HEK293 (cell line): ENCODE results near the gene KCNE1.

Experiments used
- CTCF ChIA-PET: fragments of 350-600 bp; formaldehyde crosslinking; extraction: SDS; loops from one replicate; lab custom pipeline; 2021; ENCODE audit warnings: antibody characterized with exemption; lab: Yijun Ruan, JAX
- POLR2A ChIA-PET: fragments of 300-600 bp; formaldehyde crosslinking; extraction: SDS; loops from one replicate; lab custom pipeline; 2020; ENCODE audit warnings: antibody characterized with exemption, inconsistent platforms; lab: Yijun Ruan, JAX
- H3K27ac ChIP-seq: fragments of 200-500 bp; sonication (Bioruptor generic); 2 replicates; pipeline ENCODE4 v1.5.1; 2014; ENCODE audit warnings: low read depth, low read length, control low read depth, inconsistent platforms; ENCODE audit errors: extremely low read depth
- H3K36me3 ChIP-seq, 2 experiments: fragments of 200-500 bp in 1 of 2; sonication (Bioruptor generic) in 1 of 2; 1 replicate in 1 of 2; 2 replicates in 1 of 2; pipeline ENCODE4 v1.5.1; 2014 to 2017; ENCODE audit warnings: inconsistent platforms in 2 of 2, low read length in 2 of 2; ENCODE audit not compliant: control insufficient read depth in 2 of 2, insufficient read depth in 1 of 2
- H3K4me1 ChIP-seq: fragments of 200-500 bp; sonication (Bioruptor generic); 2 replicates; pipeline ENCODE4 v1.5.1; 2014; ENCODE audit warnings: mild to moderate bottlenecking, low read length, inconsistent platforms; ENCODE audit not compliant: control insufficient read depth, insufficient read depth
- H3K4me3 ChIP-seq: 2 replicates; pipeline ENCODE4 v1.5.1; 2011; ENCODE audit warnings: low read depth, mild to moderate bottlenecking, control low read depth, low read length, moderate library complexity
- H3K9me3 ChIP-seq: fragments of 200-500 bp; sonication (Bioruptor generic); 2 replicates; pipeline ENCODE4 v1.5.1; 2014; ENCODE audit warnings: low read depth, low read length, inconsistent platforms; ENCODE audit not compliant: control insufficient read depth, insufficient read depth
- HOXC10 ChIP-seq: sonication (generic); formaldehyde crosslinking; IDR thresholded peaks from 2 replicates; pipeline ENCODE4 v1.8.1; 2023; ENCODE audit warnings: mild to moderate bottlenecking, missing genetic modification reagents
- MYNN ChIP-seq: fragments of 450-650 bp; formaldehyde crosslinking; IDR thresholded peaks from 2 replicates; pipeline ENCODE4 v1.5.1; 2016; ENCODE audit warnings: missing biosample characterization, missing genetic modification characterization, borderline replicate concordance
- SETDB1 ChIP-seq: IDR thresholded peaks from one replicate; pipeline ENCODE4 v1.6.1; 2017; ENCODE audit warnings: mild to moderate bottlenecking, low read length, moderate library complexity, mixed read lengths; ENCODE audit not compliant: insufficient read length
- ZBTB17 ChIP-seq: fragments of 450-650 bp; formaldehyde crosslinking; IDR thresholded peaks from 2 replicates; pipeline ENCODE4 v1.5.1; 2016; ENCODE audit warnings: missing biosample characterization, missing genetic modification characterization
- ZBTB20 ChIP-seq: fragments of 450-650 bp; formaldehyde crosslinking; IDR thresholded peaks from 2 replicates; pipeline ENCODE4 v1.5.1; 2016; ENCODE audit warnings: missing biosample characterization, missing genetic modification characterization
- ZFP69B ChIP-seq: fragments of 450-650 bp; formaldehyde crosslinking; IDR thresholded peaks from 2 replicates; pipeline ENCODE4 v1.5.1; 2016; ENCODE audit warnings: missing biosample characterization, missing genetic modification characterization
- ZNF146 ChIP-seq: fragments of 450-650 bp; formaldehyde crosslinking; IDR thresholded peaks from 2 replicates; pipeline ENCODE4 v1.5.1; 2016; ENCODE audit warnings: missing biosample characterization, missing genetic modification characterization
- ZNF184 ChIP-seq: fragments of 450-650 bp; IDR thresholded peaks from 2 replicates; pipeline ENCODE4 v1.5.1; 2018; ENCODE audit warnings: missing biosample characterization, mild to moderate bottlenecking, missing genetic modification characterization
- ZNF394 ChIP-seq: fragments of 450-650 bp; formaldehyde crosslinking; IDR thresholded peaks from 2 replicates; pipeline ENCODE4 v1.5.1; 2016; ENCODE audit warnings: missing biosample characterization, missing genetic modification characterization, mild to moderate bottlenecking, moderate library complexity, borderline replicate concordance
- ZNF416 ChIP-seq: fragments of 450-650 bp; formaldehyde crosslinking; IDR thresholded peaks from 2 replicates; pipeline ENCODE4 v1.5.1; 2016; ENCODE audit warnings: missing biosample characterization, missing genetic modification characterization
- ZNF529 ChIP-seq: fragments of 450-650 bp; formaldehyde crosslinking; IDR thresholded peaks from 2 replicates; pipeline ENCODE4 v1.5.1; 2017; ENCODE audit warnings: missing genetic modification characterization, missing biosample characterization; ENCODE audit not compliant: insufficient replicate concordance
- ZNF560 ChIP-seq: fragments of 450-650 bp; formaldehyde crosslinking; IDR thresholded peaks from 2 replicates; pipeline ENCODE4 v1.5.1; 2017; ENCODE audit warnings: missing biosample characterization, missing genetic modification characterization, borderline replicate concordance
- ZNF670 ChIP-seq: fragments of 450-650 bp; formaldehyde crosslinking; IDR thresholded peaks from 2 replicates; pipeline ENCODE4 v1.5.1; 2016; ENCODE audit warnings: missing biosample characterization, missing genetic modification characterization, low read depth
- ZNF677 ChIP-seq: fragments of 450-650 bp; IDR thresholded peaks from 2 replicates; pipeline ENCODE4 v1.5.0; 2018; ENCODE audit warnings: missing biosample characterization, mild to moderate bottlenecking, missing genetic modification characterization, moderate library complexity
- TF ChIP-seq, protein P1 (sequence below): fragments of 450-650 bp; formaldehyde crosslinking; IDR thresholded peaks from 2 replicates; pipeline ENCODE4 v1.5.1; 2016; ENCODE audit warnings: missing biosample characterization, missing genetic modification characterization
- TF ChIP-seq, protein P2 (sequence below): fragments of 450-650 bp; formaldehyde crosslinking; IDR thresholded peaks from 2 replicates; pipeline ENCODE4 v1.5.1; 2016; ENCODE audit warnings: missing biosample characterization, missing genetic modification characterization
- TF ChIP-seq, protein P3 (sequence below): fragments of 450-650 bp; formaldehyde crosslinking; IDR thresholded peaks from 2 replicates; pipeline ENCODE4 v1.5.1; 2016; ENCODE audit warnings: missing biosample characterization, missing genetic modification characterization
- TF ChIP-seq, protein P4 (sequence below): fragments of 450-650 bp; formaldehyde crosslinking; optimal IDR thresholded peaks from 2 replicates; pipeline ENCODE3; 2016; ENCODE audit warnings: missing biosample characterization, mild to moderate bottlenecking, missing genetic modification characterization
- TF ChIP-seq, protein P5 (sequence below): fragments of 450-650 bp; formaldehyde crosslinking; IDR thresholded peaks from 2 replicates; pipeline ENCODE4 v1.5.1; 2016; ENCODE audit warnings: missing biosample characterization, missing genetic modification characterization
- TF ChIP-seq, protein P6 (sequence below): fragments of 450-650 bp; formaldehyde crosslinking; IDR thresholded peaks from 2 replicates; pipeline ENCODE4 v1.5.1; 2017; ENCODE audit warnings: missing biosample characterization, mild to moderate bottlenecking, missing genetic modification characterization, moderate library complexity
- TF ChIP-seq, protein P7 (sequence below): fragments of 450-650 bp; formaldehyde crosslinking; IDR thresholded peaks from 2 replicates; pipeline ENCODE4 v1.5.1; 2017; ENCODE audit warnings: missing biosample characterization, missing genetic modification characterization

Gene KCNE1

DNA sequence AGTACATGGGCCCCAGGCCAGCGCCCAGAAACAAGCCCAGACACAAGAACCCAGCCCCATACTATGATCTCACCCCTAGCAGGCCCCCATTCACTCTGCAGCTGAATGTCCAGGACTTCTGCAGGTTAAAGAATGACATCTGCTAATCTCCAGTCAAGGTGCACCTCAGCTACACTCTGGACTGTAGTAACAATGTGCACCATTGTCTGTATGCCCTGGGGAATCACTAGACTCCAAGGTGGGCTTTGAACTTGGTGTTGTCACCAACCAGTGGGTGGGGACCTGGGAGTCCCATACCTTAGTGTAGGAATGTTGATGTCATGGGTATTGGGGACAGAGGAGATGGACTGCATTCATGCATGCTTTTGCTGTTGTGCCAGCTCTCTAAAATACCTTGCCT lies 10.3 kb downstream of the KCNE1 start (continued):
- TF ChIP-seq, protein P1, sequence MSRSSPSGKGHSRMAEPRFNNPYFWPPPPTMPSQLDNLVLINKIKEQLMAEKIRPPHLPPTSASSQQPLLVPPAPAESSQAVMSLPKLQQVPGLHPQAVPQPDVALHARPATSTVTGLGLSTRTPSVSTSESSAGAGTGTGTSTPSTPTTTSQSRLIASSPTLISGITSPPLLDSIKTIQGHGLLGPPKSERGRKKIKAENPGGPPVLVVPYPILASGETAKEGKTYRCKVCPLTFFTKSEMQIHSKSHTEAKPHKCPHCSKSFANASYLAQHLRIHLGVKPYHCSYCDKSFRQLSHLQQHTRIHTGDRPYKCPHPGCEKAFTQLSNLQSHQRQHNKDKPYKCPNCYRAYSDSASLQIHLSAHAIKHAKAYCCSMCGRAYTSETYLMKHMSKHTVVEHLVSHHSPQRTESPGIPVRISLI (tag by site-specific recombination): no peak
- TF ChIP-seq ZNF677 (tag by site-specific recombination): no peak
- no peak for TF ChIP-seq ZNF529 (tag by site-specific recombination)
- no peak for TF ChIP-seq ZNF670 (tag by site-specific recombination)
- no peak for TF ChIP-seq ZFP69B (tag by site-specific recombination)
- TF ChIP-seq, protein P2, sequence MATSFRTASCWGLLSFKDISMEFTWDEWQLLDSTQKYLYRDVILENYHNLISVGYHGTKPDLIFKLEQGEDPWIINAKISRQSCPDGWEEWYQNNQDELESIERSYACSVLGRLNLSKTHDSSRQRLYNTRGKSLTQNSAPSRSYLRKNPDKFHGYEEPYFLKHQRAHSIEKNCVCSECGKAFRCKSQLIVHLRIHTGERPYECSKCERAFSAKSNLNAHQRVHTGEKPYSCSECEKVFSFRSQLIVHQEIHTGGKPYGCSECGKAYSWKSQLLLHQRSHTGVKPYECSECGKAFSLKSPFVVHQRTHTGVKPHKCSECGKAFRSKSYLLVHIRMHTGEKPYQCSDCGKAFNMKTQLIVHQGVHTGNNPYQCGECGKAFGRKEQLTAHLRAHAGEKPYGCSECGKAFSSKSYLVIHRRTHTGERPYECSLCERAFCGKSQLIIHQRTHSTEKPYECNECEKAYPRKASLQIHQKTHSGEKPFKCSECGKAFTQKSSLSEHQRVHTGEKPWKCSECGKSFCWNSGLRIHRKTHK (tag by site-specific recombination): no peak
- TF ChIP-seq HOXC10 (CRISPR knock-in tag): no peak
- TF ChIP-seq, protein P3, sequence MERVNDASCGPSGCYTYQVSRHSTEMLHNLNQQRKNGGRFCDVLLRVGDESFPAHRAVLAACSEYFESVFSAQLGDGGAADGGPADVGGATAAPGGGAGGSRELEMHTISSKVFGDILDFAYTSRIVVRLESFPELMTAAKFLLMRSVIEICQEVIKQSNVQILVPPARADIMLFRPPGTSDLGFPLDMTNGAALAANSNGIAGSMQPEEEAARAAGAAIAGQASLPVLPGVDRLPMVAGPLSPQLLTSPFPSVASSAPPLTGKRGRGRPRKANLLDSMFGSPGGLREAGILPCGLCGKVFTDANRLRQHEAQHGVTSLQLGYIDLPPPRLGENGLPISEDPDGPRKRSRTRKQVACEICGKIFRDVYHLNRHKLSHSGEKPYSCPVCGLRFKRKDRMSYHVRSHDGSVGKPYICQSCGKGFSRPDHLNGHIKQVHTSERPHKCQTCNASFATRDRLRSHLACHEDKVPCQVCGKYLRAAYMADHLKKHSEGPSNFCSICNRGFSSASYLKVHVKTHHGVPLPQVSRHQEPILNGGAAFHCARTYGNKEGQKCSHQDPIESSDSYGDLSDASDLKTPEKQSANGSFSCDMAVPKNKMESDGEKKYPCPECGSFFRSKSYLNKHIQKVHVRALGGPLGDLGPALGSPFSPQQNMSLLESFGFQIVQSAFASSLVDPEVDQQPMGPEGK (tag by site-specific recombination): no peak
- no peak for TF ChIP-seq ZBTB17 (tag by site-specific recombination)

DNA sequence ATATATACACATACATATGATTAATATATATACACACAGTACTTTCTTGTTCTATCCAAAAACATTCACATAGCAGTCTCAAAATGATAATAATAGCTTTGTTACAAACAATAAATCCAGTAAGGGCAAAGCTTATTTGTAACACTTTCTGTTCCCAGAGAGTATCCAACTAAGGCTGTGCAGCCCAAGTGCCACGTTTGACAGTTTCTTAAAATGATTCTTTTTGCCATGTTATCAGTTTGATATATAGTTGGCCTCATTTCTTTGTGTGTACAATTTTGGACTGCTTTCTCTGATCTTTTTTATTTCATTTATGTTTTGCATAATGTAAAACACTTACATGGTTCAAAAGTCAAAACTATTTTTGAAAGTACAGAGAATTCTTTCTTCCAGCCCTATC lies 11.8 kb downstream of the KCNE1 start:
- ChIA-PET CTCF (interaction anchor here (0.6 to 4.3 kb wide), 3 partner anchors 9 to 103 kb away, joined by 5 to 26 read pairs (median 6); no protein-coding TSS in a partner anchor), POLR2A (no interaction called here)

DNA sequence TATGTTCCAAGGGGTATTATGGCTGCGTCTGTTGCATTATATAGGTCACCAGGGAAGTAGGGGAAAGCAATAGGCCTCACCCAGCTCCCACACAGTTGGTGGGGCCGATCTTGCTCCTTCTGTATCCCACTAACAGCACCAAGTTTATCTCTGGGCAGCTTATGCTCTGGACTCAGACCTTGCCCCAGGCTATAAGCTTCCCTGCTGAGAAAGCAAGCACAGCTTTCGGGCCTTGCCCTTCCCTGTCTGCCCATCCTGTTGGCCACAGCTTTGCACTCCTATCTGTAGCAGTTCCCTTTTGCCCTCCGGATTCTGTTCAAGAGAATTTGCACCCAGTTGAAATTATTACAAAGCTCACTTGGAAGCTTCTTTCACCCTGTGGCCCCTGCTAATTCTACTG lies 12.9 kb downstream of the KCNE1 start:
- TF ChIP-seq, protein P4, sequence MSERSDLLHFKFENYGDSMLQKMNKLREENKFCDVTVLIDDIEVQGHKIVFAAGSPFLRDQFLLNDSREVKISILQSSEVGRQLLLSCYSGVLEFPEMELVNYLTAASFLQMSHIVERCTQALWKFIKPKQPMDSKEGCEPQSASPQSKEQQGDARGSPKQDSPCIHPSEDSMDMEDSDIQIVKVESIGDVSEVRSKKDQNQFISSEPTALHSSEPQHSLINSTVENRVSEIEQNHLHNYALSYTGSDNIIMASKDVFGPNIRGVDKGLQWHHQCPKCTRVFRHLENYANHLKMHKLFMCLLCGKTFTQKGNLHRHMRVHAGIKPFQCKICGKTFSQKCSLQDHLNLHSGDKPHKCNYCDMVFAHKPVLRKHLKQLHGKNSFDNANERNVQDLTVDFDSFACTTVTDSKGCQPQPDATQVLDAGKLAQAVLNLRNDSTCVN (tag by site-specific recombination): no peak
- TF ChIP-seq, protein P5, sequence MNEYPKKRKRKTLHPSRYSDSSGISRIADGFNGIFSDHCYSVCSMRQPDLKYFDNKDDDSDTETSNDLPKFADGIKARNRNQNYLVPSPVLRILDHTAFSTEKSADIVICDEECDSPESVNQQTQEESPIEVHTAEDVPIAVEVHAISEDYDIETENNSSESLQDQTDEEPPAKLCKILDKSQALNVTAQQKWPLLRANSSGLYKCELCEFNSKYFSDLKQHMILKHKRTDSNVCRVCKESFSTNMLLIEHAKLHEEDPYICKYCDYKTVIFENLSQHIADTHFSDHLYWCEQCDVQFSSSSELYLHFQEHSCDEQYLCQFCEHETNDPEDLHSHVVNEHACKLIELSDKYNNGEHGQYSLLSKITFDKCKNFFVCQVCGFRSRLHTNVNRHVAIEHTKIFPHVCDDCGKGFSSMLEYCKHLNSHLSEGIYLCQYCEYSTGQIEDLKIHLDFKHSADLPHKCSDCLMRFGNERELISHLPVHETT (tag by site-specific recombination): no peak
- TF ChIP-seq, protein P3 (tag by site-specific recombination): no peak
- TF ChIP-seq ZNF184 (tag by site-specific recombination): no peak
- no peak for TF ChIP-seq MYNN
- TF ChIP-seq ZNF146 (tag by site-specific recombination): no peak
- TF ChIP-seq, protein P6, sequence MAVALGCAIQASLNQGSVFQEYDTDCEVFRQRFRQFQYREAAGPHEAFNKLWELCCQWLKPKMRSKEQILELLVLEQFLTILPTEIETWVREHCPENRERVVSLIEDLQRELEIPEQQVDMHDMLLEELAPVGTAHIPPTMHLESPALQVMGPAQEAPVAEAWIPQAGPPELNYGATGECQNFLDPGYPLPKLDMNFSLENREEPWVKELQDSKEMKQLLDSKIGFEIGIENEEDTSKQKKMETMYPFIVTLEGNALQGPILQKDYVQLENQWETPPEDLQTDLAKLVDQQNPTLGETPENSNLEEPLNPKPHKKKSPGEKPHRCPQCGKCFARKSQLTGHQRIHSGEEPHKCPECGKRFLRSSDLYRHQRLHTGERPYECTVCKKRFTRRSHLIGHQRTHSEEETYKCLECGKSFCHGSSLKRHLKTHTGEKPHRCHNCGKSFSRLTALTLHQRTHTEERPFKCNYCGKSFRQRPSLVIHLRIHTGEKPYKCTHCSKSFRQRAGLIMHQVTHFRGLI (tag by site-specific recombination): no peak
- no peak for TF ChIP-seq ZFP69B (tag by site-specific recombination)
- no peak for TF ChIP-seq ZBTB20
- TF ChIP-seq ZNF394 (tag by site-specific recombination): no peak
- TF ChIP-seq, all 188 proteins: peak for 0
- ChIA-PET POLR2A (no interaction called here), CTCF (interaction anchor here (0.6 to 4.3 kb wide), 4 partner anchors 11 to 133 kb away, joined by 3 to 26 read pairs (median 4); no protein-coding TSS in a partner anchor)
- Histone ChIP-seq H3K27ac (no peak overlapping the region), H3K4me1 (no peaks in the 10 kb centered on the region), H3K4me3 (no peak overlapping the region), H3K36me3 (no peaks in the 10 kb centered on the region), H3K9me3 (no peaks in the 10 kb centered on the region)

More for the DNA sequence above, 11.8 kb downstream of the KCNE1 start:
- H3K4me3 ChIP-seq: no peak overlapping the region
- H3K9me3 ChIP-seq: no peaks in the 10 kb centered on the region
- no peaks in the 10 kb centered on the region for H3K36me3 ChIP-seq
- TF ChIP-seq SETDB1 (no peak), ZNF560 (tag by site-specific recombination) (no peak), ZNF416 (tag by site-specific recombination) (no peak)
- TF ChIP-seq, protein P7, sequence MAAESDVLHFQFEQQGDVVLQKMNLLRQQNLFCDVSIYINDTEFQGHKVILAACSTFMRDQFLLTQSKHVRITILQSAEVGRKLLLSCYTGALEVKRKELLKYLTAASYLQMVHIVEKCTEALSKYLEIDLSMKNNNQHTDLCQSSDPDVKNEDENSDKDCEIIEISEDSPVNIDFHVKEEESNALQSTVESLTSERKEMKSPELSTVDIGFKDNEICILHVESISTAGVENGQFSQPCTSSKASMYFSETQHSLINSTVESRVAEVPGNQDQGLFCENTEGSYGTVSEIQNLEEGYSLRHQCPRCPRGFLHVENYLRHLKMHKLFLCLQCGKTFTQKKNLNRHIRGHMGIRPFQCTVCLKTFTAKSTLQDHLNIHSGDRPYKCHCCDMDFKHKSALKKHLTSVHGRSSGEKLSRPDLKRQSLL: no peak
- no peak overlapping the region for H3K27ac ChIP-seq
- no peaks in the 10 kb centered on the region for H3K4me1 ChIP-seq
